HCT116 (cell line): Measurements from ENCODE around the gene GDAP2. TPM values are rescaled to one million over a fixed set of nuclear protein-coding genes. Genes with fewer than 3 reads are reported as not detected.

ENCODE experiments used
- ATAC-seq: fragments of 200-7000 bp; cut with Tn5 transposase; 2 replicates; pipeline ENCODE4 v1.9.1; 2020; ENCODE audit warnings: mild to moderate bottlenecking, moderate library complexity
- BruUV-seq: library from RNA; stranded (reverse); fragments of 400-500 nt; replicated peaks from 2 replicates; lab custom pipeline; 2021; lab: Mats Ljungman, UMichigan
- CTCF ChIA-PET: fragments of 300-600 bp; sonication (Branson Sonifier 250); formaldehyde crosslinking; loops from one replicate; lab custom pipeline; 2021; ENCODE audit warnings: antibody characterized with exemption; lab: Charles Lee
- POLR2A ChIA-PET: fragments of 300-600, 350-600 bp; sonication (Branson Sonifier 250); formaldehyde crosslinking; loops from one replicate; lab custom pipeline; 2021; ENCODE audit warnings: antibody characterized with exemption; lab: Charles Lee
- RAD21 ChIA-PET, 2 experiments: fragments of 300-600 bp; sonication (Branson Sonifier 250); formaldehyde crosslinking; loops; one replicate each; lab custom pipeline; 2023; ENCODE audit warnings: low total read pairs in 2 of 2; ENCODE audit not compliant: uncharacterized antibody in 2 of 2, unreplicated experiment in 2 of 2, low non-redundant PET in 1 of 2; lab: Charles Lee
- DNase-seq: peaks from one replicate; pipeline ENCODE4 v3.0.0-alpha.2; 2010; ENCODE audit warnings: low read depth, low spot score
- H2AFZ ChIP-seq: fragments of 200-600 bp; shearing (Covaris generic), sonication (generic); 2 replicates; pipeline ENCODE4 v1.6.1; 2017; ENCODE audit warnings: low read depth, mixed run types, mixed read lengths, antibody characterized with exemption, low read length; ENCODE audit not compliant: poor library complexity, severe bottlenecking
- H3K27ac ChIP-seq: 2 replicates; pipeline ENCODE4 v1.5.1; 2012; ENCODE audit warnings: low read depth, low read length
- H3K27me3 ChIP-seq: fragments of 200-600 bp; sonication (generic); 2 replicates; pipeline ENCODE4 v1.6.1; 2016; ENCODE audit warnings: mixed run types, low read length, mixed read lengths; ENCODE audit not compliant: insufficient read depth
- H3K36me3 ChIP-seq, 2 experiments: fragments of 200-500 bp in 1 of 2; fragments of 200-600 bp in 1 of 2; sonication (Bioruptor generic) in 1 of 2; sonication (generic) in 1 of 2; 2 replicates each; pipeline versions ENCODE4 v1.5.1 to v1.6.1; 2014 to 2016; ENCODE audit warnings: low read length in 2 of 2, inconsistent platforms in 1 of 2, mixed read lengths in 1 of 2, mixed run types in 1 of 2; ENCODE audit not compliant: insufficient read depth in 2 of 2, control insufficient read depth in 1 of 2
- H3K4me1 ChIP-seq, 2 experiments: fragments of 200-600 bp in 1 of 2; sonication (generic) in 1 of 2; 2 replicates each; pipeline versions ENCODE4 v1.5.1 to v1.6.1; 2012 to 2017; ENCODE audit warnings: low read length in 2 of 2, inconsistent platforms in 1 of 2, mild to moderate bottlenecking in 1 of 2, mixed read lengths in 1 of 2, mixed run types in 1 of 2, moderate library complexity in 1 of 2; ENCODE audit not compliant: insufficient read depth in 2 of 2, control insufficient read depth in 1 of 2
- H3K4me2 ChIP-seq: fragments of 200-600 bp; sonication (generic); 2 replicates; pipeline ENCODE4 v1.6.1; 2017; ENCODE audit warnings: mixed run types, low read length, mixed read lengths
- H3K4me3 ChIP-seq, 2 experiments: fragments of 200-600 bp in 1 of 2; sonication (generic) in 1 of 2; replicated peaks in 1 of 2; 2 replicates each; pipeline ENCODE4 v1.5.1; 2011 to 2016; ENCODE audit warnings: low read length in 2 of 2, control low read depth in 1 of 2, low read depth in 1 of 2, mild to moderate bottlenecking in 1 of 2, mixed read lengths in 1 of 2, mixed run types in 1 of 2
- H3K79me2 ChIP-seq: fragments of 200-600 bp; sonication (generic); 2 replicates; pipeline ENCODE4 v1.6.1; 2017; ENCODE audit warnings: mild to moderate bottlenecking, mixed run types, low read length, moderate library complexity, mixed read lengths; ENCODE audit not compliant: insufficient read depth
- H3K9ac ChIP-seq: fragments of 200-600 bp; sonication (generic); 2 replicates; pipeline ENCODE4 v1.6.1; 2016; ENCODE audit warnings: low read length, mixed read lengths
- H3K9me2 ChIP-seq: fragments of 200-600 bp; sonication (generic), shearing (Covaris generic); 2 replicates; pipeline ENCODE4 v1.6.1; 2017; ENCODE audit warnings: mixed run types, mild to moderate bottlenecking, moderate library complexity; ENCODE audit not compliant: insufficient read depth
- H3K9me3 ChIP-seq, 2 experiments: fragments of 200-500 bp in 1 of 2; fragments of 200-600 bp in 1 of 2; sonication (Bioruptor generic) in 1 of 2; sonication (generic) in 1 of 2; 2 replicates each; pipeline ENCODE4 v1.6.1; 2014 to 2017; ENCODE audit warnings: low read length in 2 of 2, mixed read lengths in 2 of 2, inconsistent platforms in 1 of 2, low read depth in 1 of 2, mild to moderate bottlenecking in 1 of 2, mixed run types in 1 of 2, moderate library complexity in 1 of 2; ENCODE audit not compliant: control insufficient read depth in 1 of 2, insufficient read depth in 1 of 2
- H4K20me1 ChIP-seq: fragments of 200-600 bp; sonication (generic), shearing (Covaris generic); 2 replicates; pipeline ENCODE4 v1.6.1; 2017; ENCODE audit warnings: mixed run types, mild to moderate bottlenecking, moderate library complexity; ENCODE audit not compliant: insufficient read depth
- CBX3 ChIP-seq: IDR thresholded peaks from 2 replicates; pipeline ENCODE4 v1.6.1; 2012; ENCODE audit warnings: low read depth
- CEBPB ChIP-seq: IDR thresholded peaks from 2 replicates; pipeline ENCODE4 v1.6.1; 2012; ENCODE audit warnings: low read depth
- EGR1 ChIP-seq: IDR thresholded peaks from 2 replicates; pipeline ENCODE4 v1.6.1; 2012; ENCODE audit warnings: low read depth
- ELF1 ChIP-seq: IDR thresholded peaks from 2 replicates; pipeline ENCODE4 v1.6.1; 2012; ENCODE audit warnings: low read depth, borderline replicate concordance
- EZH2 ChIP-seq: fragments of 200-600 bp; sonication (generic); IDR thresholded peaks from 2 replicates; pipeline ENCODE4 v1.6.1; 2017; ENCODE audit warnings: antibody characterized with exemption, mixed run types
- EZH2phosphoT487 ChIP-seq: fragments of 200-600 bp; IDR thresholded peaks from 2 replicates; pipeline ENCODE4 v1.6.1; 2018; ENCODE audit warnings: antibody characterized with exemption, borderline replicate concordance
- JUND ChIP-seq: IDR thresholded peaks from 2 replicates; pipeline ENCODE4 v1.6.1; 2012
- POLR2A ChIP-seq: IDR thresholded peaks from 2 replicates; pipeline ENCODE4 v1.7.0; 2011; ENCODE audit warnings: borderline replicate concordance; ENCODE audit not compliant: insufficient read depth, insufficient read length; ENCODE audit errors: extremely low read depth
- POLR2AphosphoS5 ChIP-seq: IDR thresholded peaks from 2 replicates; pipeline ENCODE4 v1.6.1; 2011; ENCODE audit warnings: mild to moderate bottlenecking, low read depth, low read length, moderate library complexity
- RAD21 ChIP-seq: IDR thresholded peaks from 2 replicates; pipeline ENCODE4 v1.6.1; 2012; ENCODE audit warnings: low read depth, mild to moderate bottlenecking
- SIN3A ChIP-seq: IDR thresholded peaks from 2 replicates; pipeline ENCODE4 v1.6.1; 2012; ENCODE audit warnings: low read depth
- SP1 ChIP-seq: IDR thresholded peaks from 2 replicates; pipeline ENCODE4 v1.6.1; 2012; ENCODE audit warnings: low read depth
- SRF ChIP-seq: IDR thresholded peaks from 2 replicates; pipeline ENCODE4 v1.6.1; 2012; ENCODE audit warnings: low read depth
- TCF7L2 ChIP-seq: IDR thresholded peaks from 2 replicates; pipeline ENCODE4 v1.7.0; 2011; ENCODE audit warnings: borderline replicate concordance, inconsistent platforms; ENCODE audit not compliant: insufficient read depth, insufficient read length; ENCODE audit errors: extremely low read depth
- YY1 ChIP-seq: IDR thresholded peaks from 2 replicates; pipeline ENCODE4 v1.6.1; 2011; ENCODE audit warnings: low read length, low read depth, moderate library complexity, mild to moderate bottlenecking; ENCODE audit not compliant: insufficient replicate concordance; ENCODE audit errors: extremely low read depth
- ZFX ChIP-seq: fragments of 450-650 bp; IDR thresholded peaks from 2 replicates; pipeline ENCODE4 v1.6.1; 2017
- ZNF274 ChIP-seq: fragments of 200-500 bp; sonication (Bioruptor generic); IDR thresholded peaks from 2 replicates; pipeline ENCODE4 v1.6.1; 2014; ENCODE audit warnings: mild to moderate bottlenecking, low read depth, low read length, inconsistent platforms
- intact Hi-C: fragments of 100-400 bp; cut with micrococcal nuclease; formaldehyde crosslinking; loops from 2 replicates; pipeline ENCODE4 v1.10.0; 2022
- total RNA-seq: library from RNA; stranded (reverse); gene quantifications from one replicate; pipeline ENCODE4 v1.2.1, GENCODE V29; 2021; ENCODE audit not compliant: unreplicated experiment
- TF ChIP-seq, protein P1 (sequence below), 3 experiments: fragments of 200-600 bp in 1 of 3; sonication (generic) in 1 of 3; IDR thresholded peaks in 2 of 3; conservative IDR thresholded peaks in 1 of 3; 2 replicates each; pipeline ENCODE4 v1.5.1; 2012 to 2017; ENCODE audit warnings: low read depth in 2 of 3, low read length in 2 of 3, antibody characterized with exemption in 1 of 3, borderline replicate concordance in 1 of 3, control low read depth in 1 of 3, mild to moderate bottlenecking in 1 of 3, mixed read lengths in 1 of 3, mixed run types in 1 of 3, moderate library complexity in 1 of 3; ENCODE audit not compliant: insufficient read depth in 1 of 3
- TF ChIP-seq, protein P2 (sequence below): IDR thresholded peaks from 2 replicates; pipeline ENCODE4 v1.6.1; 2011; ENCODE audit warnings: mild to moderate bottlenecking, low read length, moderate library complexity; ENCODE audit not compliant: insufficient replicate concordance; ENCODE audit errors: extremely low read depth
- TF ChIP-seq, protein P3 (sequence below): IDR thresholded peaks from 2 replicates; pipeline ENCODE4 v1.6.1; 2012

Gene GDAP2
- total RNA-seq, 1 experiment from 2014 or later, result 21.4 TPM

DNA sequence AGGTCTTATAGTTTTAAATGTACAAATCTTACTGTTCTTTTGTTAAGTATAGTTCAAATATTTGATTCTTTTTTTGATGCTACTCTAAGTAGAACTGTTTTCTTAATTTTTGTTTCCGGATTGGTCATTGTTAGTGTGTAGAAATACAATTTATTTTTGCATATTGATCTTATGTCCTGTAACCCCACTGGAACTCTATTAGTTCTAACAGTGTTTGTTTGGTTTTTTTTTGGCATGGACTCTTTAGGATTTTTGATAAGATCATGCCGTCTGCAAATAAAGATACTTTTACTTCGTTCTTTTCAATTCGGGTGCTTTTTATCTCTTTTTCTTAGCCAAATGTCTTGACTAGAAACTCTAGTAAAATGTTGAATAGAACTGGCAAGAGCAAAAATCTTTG, 26.5 kb downstream of the GDAP2 start (continued):
- TF ChIP-seq, protein P1, sequence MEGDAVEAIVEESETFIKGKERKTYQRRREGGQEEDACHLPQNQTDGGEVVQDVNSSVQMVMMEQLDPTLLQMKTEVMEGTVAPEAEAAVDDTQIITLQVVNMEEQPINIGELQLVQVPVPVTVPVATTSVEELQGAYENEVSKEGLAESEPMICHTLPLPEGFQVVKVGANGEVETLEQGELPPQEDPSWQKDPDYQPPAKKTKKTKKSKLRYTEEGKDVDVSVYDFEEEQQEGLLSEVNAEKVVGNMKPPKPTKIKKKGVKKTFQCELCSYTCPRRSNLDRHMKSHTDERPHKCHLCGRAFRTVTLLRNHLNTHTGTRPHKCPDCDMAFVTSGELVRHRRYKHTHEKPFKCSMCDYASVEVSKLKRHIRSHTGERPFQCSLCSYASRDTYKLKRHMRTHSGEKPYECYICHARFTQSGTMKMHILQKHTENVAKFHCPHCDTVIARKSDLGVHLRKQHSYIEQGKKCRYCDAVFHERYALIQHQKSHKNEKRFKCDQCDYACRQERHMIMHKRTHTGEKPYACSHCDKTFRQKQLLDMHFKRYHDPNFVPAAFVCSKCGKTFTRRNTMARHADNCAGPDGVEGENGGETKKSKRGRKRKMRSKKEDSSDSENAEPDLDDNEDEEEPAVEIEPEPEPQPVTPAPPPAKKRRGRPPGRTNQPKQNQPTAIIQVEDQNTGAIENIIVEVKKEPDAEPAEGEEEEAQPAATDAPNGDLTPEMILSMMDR (IDR thresholded peaks at IDR 0.05 in 2 of 3, conservative IDR thresholded peaks at IDR 0.05 in 1 of 3; ENCODE audit: borderline replicate concordance in 1 of 3, insufficient read depth in 1 of 3, low read depth in 2 of 3, low read length in 2 of 3), result no peak
- TF ChIP-seq SIN3A (no peak), ELF1 (no peak), POLR2AphosphoS5 (no peak), SRF (no peak), JUND (no peak)
- TF ChIP-seq, all 23 proteins: peak for 0

DNA sequence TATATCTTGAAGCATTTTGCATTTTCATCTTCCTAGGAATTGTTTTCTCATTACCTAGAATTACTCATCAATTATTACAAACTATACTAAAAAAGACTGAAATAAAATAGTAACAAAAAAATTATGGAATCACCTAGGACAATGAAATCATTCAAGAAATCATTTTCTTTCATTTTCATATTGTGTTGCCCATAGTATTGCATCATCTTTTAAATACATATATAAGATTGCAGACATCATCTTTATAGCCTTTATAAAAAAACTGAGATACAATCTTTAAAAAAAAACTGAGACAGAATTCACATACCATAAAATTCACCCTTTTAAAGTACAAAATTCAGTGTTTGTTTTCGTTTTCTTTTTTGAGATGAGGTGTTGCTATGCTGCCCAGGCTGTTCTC, 29.6 kb downstream of the GDAP2 start:
- CTCF ChIA-PET, result no interaction called here
- intact Hi-C loops, result loop anchor here (10.0 kb wide), 1 partner anchor 835 kb away; the partner anchor contains the start of gene TTF2
- no peaks in the 10 kb centered on the region for H3K79me2 ChIP-seq
- DNase-seq, result no peak
- no peaks in the 10 kb centered on the region for H3K4me1 ChIP-seq
- no peaks in the 10 kb centered on the region for H3K9me2 ChIP-seq
- H3K9me3 ChIP-seq, result no peaks in the 10 kb centered on the region
- H2AFZ ChIP-seq, result no peak overlapping the region
- POLR2A ChIA-PET, result no interaction called here
- no peak overlapping the region for H3K27ac ChIP-seq
- no TSS peak for BruUV-seq
- RAD21 ChIA-PET, result no interaction called here
- no peaks in the 10 kb centered on the region for H4K20me1 ChIP-seq
- H3K4me3 ChIP-seq, result no peak overlapping the region
- H3K36me3 ChIP-seq, result peaks cover 0 to 14% of the 10 kb centered on the region in 2 experiments; a peak in 2 of 4 replicates
- H3K9ac ChIP-seq, result no peak overlapping the region
- H3K27me3 ChIP-seq, result no peaks in the 10 kb centered on the region
- ATAC-seq, result no peak
- no peak overlapping the region for H3K4me2 ChIP-seq
- TF ChIP-seq EZH2, result no peak
- TF ChIP-seq EZH2phosphoT487, result no peak
- no peak for TF ChIP-seq RAD21
- no peak for TF ChIP-seq JUND
- TF ChIP-seq CBX3, result no peak
- no peak for TF ChIP-seq YY1
- TF ChIP-seq CEBPB, result no peak
- no peak for TF ChIP-seq POLR2A
- no peak for TF ChIP-seq TCF7L2
- no peak for TF ChIP-seq POLR2AphosphoS5
- TF ChIP-seq, protein P2, sequence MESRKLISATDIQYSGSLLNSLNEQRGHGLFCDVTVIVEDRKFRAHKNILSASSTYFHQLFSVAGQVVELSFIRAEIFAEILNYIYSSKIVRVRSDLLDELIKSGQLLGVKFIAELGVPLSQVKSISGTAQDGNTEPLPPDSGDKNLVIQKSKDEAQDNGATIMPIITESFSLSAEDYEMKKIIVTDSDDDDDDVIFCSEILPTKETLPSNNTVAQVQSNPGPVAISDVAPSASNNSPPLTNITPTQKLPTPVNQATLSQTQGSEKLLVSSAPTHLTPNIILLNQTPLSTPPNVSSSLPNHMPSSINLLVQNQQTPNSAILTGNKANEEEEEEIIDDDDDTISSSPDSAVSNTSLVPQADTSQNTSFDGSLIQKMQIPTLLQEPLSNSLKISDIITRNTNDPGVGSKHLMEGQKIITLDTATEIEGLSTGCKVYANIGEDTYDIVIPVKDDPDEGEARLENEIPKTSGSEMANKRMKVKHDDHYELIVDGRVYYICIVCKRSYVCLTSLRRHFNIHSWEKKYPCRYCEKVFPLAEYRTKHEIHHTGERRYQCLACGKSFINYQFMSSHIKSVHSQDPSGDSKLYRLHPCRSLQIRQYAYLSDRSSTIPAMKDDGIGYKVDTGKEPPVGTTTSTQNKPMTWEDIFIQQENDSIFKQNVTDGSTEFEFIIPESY, result no peak
- TF ChIP-seq ZFX, result no peak
- no peak for TF ChIP-seq SP1
- no peak for TF ChIP-seq ELF1
- TF ChIP-seq EGR1, result no peak
- TF ChIP-seq, protein P3, sequence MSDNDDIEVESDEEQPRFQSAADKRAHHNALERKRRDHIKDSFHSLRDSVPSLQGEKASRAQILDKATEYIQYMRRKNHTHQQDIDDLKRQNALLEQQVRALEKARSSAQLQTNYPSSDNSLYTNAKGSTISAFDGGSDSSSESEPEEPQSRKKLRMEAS, result no peak
- no peak for TF ChIP-seq ZNF274
- TF ChIP-seq, protein P1 (IDR thresholded peaks at IDR 0.05 in 2 of 3, conservative IDR thresholded peaks at IDR 0.05 in 1 of 3; ENCODE audit: borderline replicate concordance in 1 of 3, insufficient read depth in 1 of 3, low read depth in 2 of 3, low read length in 2 of 3), result no peak
- TF ChIP-seq SIN3A, result no peak
